H9 (cell line): Measurements from ENCODE around the gene LPP. TPM values are rescaled to one million over a fixed set of nuclear protein-coding genes. Genes with fewer than 3 reads are reported as not detected.

ENCODE experiments used
- DNase-seq: peaks from one replicate; pipeline ENCODE4 v3.0.0-alpha.2; 2017
- H2AFZ ChIP-seq: one replicate; pipeline ENCODE4 v1.6.1; 2013; ENCODE audit warnings: mild to moderate bottlenecking, low read length, control low read depth, moderate library complexity
- H2AK5ac ChIP-seq: 2 replicates; pipeline ENCODE4 v1.6.1; 2013; ENCODE audit warnings: low read length, control low read depth, mixed read lengths; ENCODE audit not compliant: insufficient read length
- H2BK120ac ChIP-seq: one replicate; pipeline ENCODE4 v1.6.1; 2013; ENCODE audit warnings: low read depth, mild to moderate bottlenecking, low read length, control low read depth, inconsistent platforms; ENCODE audit not compliant: poor library complexity, severe bottlenecking
- H2BK12ac ChIP-seq: 2 replicates; pipeline ENCODE4 v1.6.1; 2013; ENCODE audit warnings: low read length, control low read depth, mixed read lengths, low read depth; ENCODE audit not compliant: insufficient read length
- H2BK15ac ChIP-seq: 2 replicates; pipeline ENCODE4 v1.6.1; 2013; ENCODE audit warnings: low read depth, low read length, control low read depth
- H2BK20ac ChIP-seq: one replicate; pipeline ENCODE4 v1.6.1; 2013; ENCODE audit warnings: low read depth, mild to moderate bottlenecking, low read length, control low read depth, inconsistent platforms; ENCODE audit not compliant: poor library complexity, severe bottlenecking
- H2BK5ac ChIP-seq: 2 replicates; pipeline ENCODE4 v1.6.1; 2013; ENCODE audit warnings: low read length, control low read depth, mixed read lengths; ENCODE audit not compliant: insufficient read length
- H3K14ac ChIP-seq: 2 replicates; pipeline ENCODE4 v1.6.1; 2013; ENCODE audit warnings: low read length, control low read depth; ENCODE audit not compliant: insufficient read depth
- H3K18ac ChIP-seq: 2 replicates; pipeline ENCODE4 v1.6.1; 2013; ENCODE audit warnings: low read depth, mild to moderate bottlenecking, mixed read lengths, low read length, control low read depth; ENCODE audit not compliant: insufficient read length
- H3K23ac ChIP-seq: 2 replicates; pipeline ENCODE4 v1.6.1; 2013; ENCODE audit warnings: low read length, control low read depth, mixed read lengths, low read depth; ENCODE audit not compliant: insufficient read length
- H3K23me2 ChIP-seq: 2 replicates; pipeline ENCODE4 v1.6.1; 2013; ENCODE audit warnings: low read depth, mild to moderate bottlenecking, mixed read lengths, low read length, control low read depth; ENCODE audit not compliant: insufficient read length, poor library complexity, severe bottlenecking
- H3K27ac ChIP-seq: 2 replicates; pipeline ENCODE4 v1.5.1; 2013; ENCODE audit warnings: low read length, control low read depth, mixed read lengths, low read depth; ENCODE audit not compliant: insufficient read length
- H3K27me3 ChIP-seq: 2 replicates; pipeline ENCODE4 v1.6.1; 2013; ENCODE audit warnings: low read length, control low read depth, inconsistent platforms; ENCODE audit not compliant: insufficient read depth
- H3K4ac ChIP-seq: 2 replicates; pipeline ENCODE4 v1.6.1; 2013; ENCODE audit warnings: low read depth, mild to moderate bottlenecking, control low read depth, inconsistent platforms, low read length, moderate library complexity
- H3K4me1 ChIP-seq: 2 replicates; pipeline ENCODE4 v1.6.1; 2013; ENCODE audit warnings: low read length, control low read depth, inconsistent platforms; ENCODE audit not compliant: insufficient read depth
- H3K4me2 ChIP-seq: 2 replicates; pipeline ENCODE4 v1.6.1; 2013; ENCODE audit warnings: low read length, control low read depth, mixed read lengths; ENCODE audit not compliant: insufficient read length, insufficient read depth
- H3K56ac ChIP-seq: 2 replicates; pipeline ENCODE4 v1.6.1; 2013; ENCODE audit warnings: low read depth, mild to moderate bottlenecking, mixed read lengths, low read length, control low read depth; ENCODE audit not compliant: insufficient read length
- H3K79me1 ChIP-seq: 2 replicates; pipeline ENCODE4 v1.6.1; 2013; ENCODE audit warnings: low read depth, mild to moderate bottlenecking, moderate library complexity, low read length, control low read depth, inconsistent platforms; ENCODE audit not compliant: insufficient read depth, poor library complexity, severe bottlenecking
- H3K79me2 ChIP-seq: 2 replicates; pipeline ENCODE4 v1.6.1; 2013; ENCODE audit warnings: low read length, control low read depth, inconsistent platforms; ENCODE audit not compliant: insufficient read depth
- H3K9ac ChIP-seq: 2 replicates; pipeline ENCODE4 v1.6.1; 2013; ENCODE audit warnings: low read length, control low read depth, mixed read lengths; ENCODE audit not compliant: insufficient read length; ENCODE audit errors: extremely low read depth
- H3K9me3 ChIP-seq: one replicate; pipeline ENCODE4 v1.6.1; 2013; ENCODE audit warnings: low read depth, low read length, inconsistent platforms; ENCODE audit not compliant: control insufficient read depth
- H3T11ph ChIP-seq: one replicate; pipeline ENCODE4 v1.6.1; 2013; ENCODE audit warnings: mild to moderate bottlenecking, low read length, control low read depth, inconsistent platforms
- H4K20me1 ChIP-seq: one replicate; pipeline ENCODE4 v1.6.1; 2013; ENCODE audit not compliant: control insufficient read depth, insufficient read length, insufficient read depth
- H4K5ac ChIP-seq: 2 replicates; pipeline ENCODE4 v1.6.1; 2013; ENCODE audit warnings: low read depth, mild to moderate bottlenecking, mixed read lengths, low read length, control low read depth; ENCODE audit not compliant: insufficient read length
- H4K8ac ChIP-seq: replicated peaks from 2 replicates; pipeline ENCODE4 v1.6.1; 2013; ENCODE audit warnings: low read length, control low read depth, mixed read lengths, low read depth; ENCODE audit not compliant: insufficient read length
- H4K91ac ChIP-seq: 2 replicates; pipeline ENCODE4 v1.6.1; 2013; ENCODE audit warnings: low read depth, mild to moderate bottlenecking, moderate library complexity, mixed read lengths, low read length, control low read depth; ENCODE audit not compliant: insufficient read length
- H3K27ac Mint-ChIP-seq, 3 experiments: 2 replicates in 2 of 3; 3 replicates in 1 of 3; pipeline ENCODE4 v1.8.0; 2020 to 2021; ENCODE audit warnings: mixed read lengths in 3 of 3, mild to moderate bottlenecking in 1 of 3, moderate library complexity in 1 of 3
- H3K27me3 Mint-ChIP-seq: 2 replicates; pipeline ENCODE4 v1.8.0; 2021; ENCODE audit warnings: low read depth, mild to moderate bottlenecking, moderate library complexity, mixed read lengths
- H3K36me3 Mint-ChIP-seq, 3 experiments: 2 replicates in 2 of 3; 3 replicates in 1 of 3; pipeline ENCODE4 v1.8.0; 2020 to 2021; ENCODE audit warnings: low read depth in 3 of 3, mixed read lengths in 3 of 3; ENCODE audit not compliant: insufficient read depth in 1 of 3
- H3K4me1 Mint-ChIP-seq, 2 experiments: 2 replicates each; pipeline ENCODE4 v1.8.0; 2020; ENCODE audit warnings: mixed read lengths in 2 of 2
- H3K4me3 Mint-ChIP-seq, 2 experiments: 2 replicates in 1 of 2; 3 replicates in 1 of 2; pipeline ENCODE4 v1.8.0; 2020 to 2021; ENCODE audit warnings: mild to moderate bottlenecking in 2 of 2, mixed read lengths in 2 of 2, moderate library complexity in 1 of 2
- H3K9me3 Mint-ChIP-seq, 2 experiments: 2 replicates in 1 of 2; 3 replicates in 1 of 2; pipeline ENCODE4 v1.8.0; 2020; ENCODE audit warnings: mild to moderate bottlenecking in 2 of 2, mixed read lengths in 2 of 2, moderate library complexity in 1 of 2
- CTCF ChIP-seq: fragments of 200-600 bp; sonication (generic); conservative IDR thresholded peaks from 3 replicates; pipeline ENCODE4 v1.8.0; 2021; ENCODE audit warnings: antibody characterized with exemption, mild to moderate bottlenecking
- WGBS: extraction: QIAGEN DNeasy Blood & Tissue Kit; methylation state at CpG from one replicate; pipeline ENCODE4 v1.1.7; 2013; ENCODE audit warnings: missing lambda C conversion rate, low lambda C conversion rate, mixed read lengths; ENCODE audit not compliant: insufficient read length; ENCODE audit errors: extremely low coverage; 5-methylcytosine and 5-hydroxymethylcytosine counted together
- total RNA-seq: library from RNA; stranded (reverse); gene quantifications from 2 replicates; pipeline ENCODE4 v1.2.1, GENCODE V29; 2021

The LPP gene
- total RNA-seq, 1 experiment from 2014 or later = 64.6 TPM

DNA sequence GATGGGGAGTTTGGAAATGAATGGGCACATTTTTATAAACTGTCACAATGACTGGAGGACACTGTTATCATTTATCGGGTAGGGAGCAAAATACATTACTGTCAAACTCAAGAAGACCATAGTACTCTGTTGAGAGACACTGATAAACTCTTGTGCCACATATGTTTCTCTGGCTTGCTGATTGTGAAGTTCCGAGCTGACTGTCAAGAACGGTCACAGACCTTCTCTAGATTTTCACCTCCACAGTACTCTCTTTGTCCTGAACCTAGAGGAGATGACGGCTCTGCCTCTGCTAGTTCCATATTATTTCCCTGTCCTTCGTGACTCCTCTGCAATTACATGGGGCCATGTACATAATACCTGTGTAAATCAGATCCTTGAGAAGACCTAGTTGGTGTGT, 451.9 kb downstream of the LPP start:
- Histone ChIP-seq H2BK5ac (no peak overlapping the region), H4K5ac (no peak overlapping the region), H4K8ac (no peak overlapping the region), H2BK12ac (no peak overlapping the region), H3K27ac (no peak overlapping the region), H3K79me2 (no peaks in the 10 kb centered on the region), H2AFZ (no peak overlapping the region), H3K4ac (no peak overlapping the region), H3K4me1 (no peaks in the 10 kb centered on the region), H3K4me2 (no peak overlapping the region), H3K56ac (no peak overlapping the region), H3K27me3 (no peaks in the 10 kb centered on the region), H3K23me2 (no peaks in the 10 kb centered on the region), H3K14ac (no peak overlapping the region), H2BK20ac (no peak overlapping the region), H3K9ac (no peak overlapping the region), H2BK120ac (no peak overlapping the region), H3K79me1 (no peaks in the 10 kb centered on the region), H2AK5ac (no peak overlapping the region), H2BK15ac (no peak overlapping the region; the same call in 1 of the 2 replicates), H3T11ph (no peak overlapping the region), H4K91ac (no peak overlapping the region), H3K9me3 (no peaks in the 10 kb centered on the region), H3K18ac (no peak overlapping the region), H4K20me1 (no peaks in the 10 kb centered on the region), H3K23ac (no peak overlapping the region)
- H3K27me3 Mint-ChIP-seq = no peaks in the 10 kb centered on the region
- TF ChIP-seq CTCF = no peak
- WGBS = no CpG with 5 or more reads among the region's 5 CpGs
- H3K9me3 Mint-ChIP-seq = peaks cover 2 to 4% of the 10 kb centered on the region in 2 experiments; a peak in 3 of 5 replicates
- peaks cover 5 to 14% (median 11%) of the 10 kb centered on the region in 3 experiments for H3K36me3 Mint-ChIP-seq
- H3K4me1 Mint-ChIP-seq = peaks cover 4% of the 10 kb centered on the region in 2 experiments
- no peak overlapping the region for H3K4me3 Mint-ChIP-seq
- H3K27ac Mint-ChIP-seq = no peak overlapping the region
- no peak for DNase-seq
